GM12892 (cell line): Measurements from ENCODE around the gene NCAPH2.

Experiments
- POLR2A ChIP-seq: IDR thresholded peaks from 2 replicates; pipeline ENCODE4 v1.6.1; 2011; ENCODE audit warnings: low read depth, low read length, control low read depth
- POLR2AphosphoS5 ChIP-seq: IDR thresholded peaks from 2 replicates; pipeline ENCODE4 v1.6.1; 2011; ENCODE audit warnings: low read depth, low read length, control low read depth
- TAF1 ChIP-seq: IDR thresholded peaks from 2 replicates; pipeline ENCODE4 v1.6.1; 2011; ENCODE audit warnings: low read depth, mild to moderate bottlenecking, control low read depth, low read length, borderline replicate concordance

GRCh38 chr22:50548921-50549790 is 41.1 kb downstream of the NCAPH2 start:
- TF ChIP-seq POLR2A, result no peak
- no peak for TF ChIP-seq POLR2AphosphoS5
- no peak for TF ChIP-seq TAF1
